ENCODE results near the gene CFB. TPM values are rescaled to one million over a fixed set of nuclear protein-coding genes. Genes with fewer than 3 reads are reported as not detected.

Gene CFB
- total and polyA plus RNA-seq, 2 of the 13 experiments (the other 11 are each of a cell fraction or from before 2014, with no cell fraction given): 171 to 513 TPM

GRCh38 chr6:31968791-31969711, 23.2 kb downstream of the CFB start:
- no peak overlapping the region for H2AFZ ChIP-seq (ENCODE audit: low read length)
- TF ChIP-seq RBFOX2 (IDR thresholded peaks at IDR 0.05; ENCODE audit: low read depth, low read length) (0 out of 2 replicates have a peak, but pooled peaks have one; percentile 18), POLR2A (IDR thresholded peaks at IDR 0.05; ENCODE audit: insufficient read depth in 1 of 2, low read depth in 2 of 2, low read length in 2 of 2) (peak in 1 of 2 experiments; percentile 21; a peak in 2 of 4 replicates), SYNCRIP (IDR thresholded peaks at IDR 0.05; ENCODE audit: insufficient read depth, low read depth, low read length) (no peak), ZFP91 (CRISPR knock-in tag; IDR thresholded peaks at IDR 0.05; ENCODE audit: borderline replicate concordance) (peak; percentile 23; the same call in 1 of the 2 replicates), AGO2 (optimal IDR thresholded peaks at IDR 0.05; ENCODE audit: low read depth, low read length) (peak; percentile 5)
- ChIA-PET POLR2A (interaction anchor here (0.9 to 6.1 kb wide), 5 partner anchors 9 to 23 kb away, joined by 3 to 142 read pairs (median 31); partner anchors contain the start of genes CFB, NELFE and SKIC2), CTCF (ENCODE audit: low intra/inter-chr PET ratio, low total read pairs) (no interaction called here)
- no TSS peak for BruUV-seq (replicated peaks)
- H3K4me1 ChIP-seq (ENCODE audit: insufficient read depth, low read length): peaks cover 31% of the 10 kb centered on the region
- DNase-seq (ENCODE audit: low spot score): no peak
- intact Hi-C loops (cut with micrococcal nuclease; ENCODE audit: unreplicated experiment) (no loop called here), in situ Hi-C loops (cut with HindIII; ENCODE audit: extremely low pct_ligation_motif_present, low pct_unique_long_range_greater_than_20kb) (no loop called here)
- H3K27ac ChIP-seq (ENCODE audit: extremely low read length, insufficient read depth, low read length): no peak overlapping the region
- H3K9ac ChIP-seq (ENCODE audit: insufficient read depth, low read depth, low read length): no peak overlapping the region
- H3K4me3 ChIP-seq (replicated peaks in 1 of 3; ENCODE audit: insufficient read depth in 1 of 3, low read depth in 2 of 3, low read length in 3 of 3): no peak overlapping the region
- peaks cover 38 to 59% of the 10 kb centered on the region in 2 experiments for H3K36me3 ChIP-seq (replicated peaks in 1 of 2; ENCODE audit: control insufficient read depth in 1 of 2, insufficient read depth in 2 of 2, low read length in 2 of 2)
- no peak for ATAC-seq
- 98% methylated on average over 22 of the region's 23 CpGs for WGBS (ENCODE audit: low lambda C conversion rate)
- H3K4me2 ChIP-seq (ENCODE audit: low read depth, low read length): no peak overlapping the region
- H3K27me3 ChIP-seq (ENCODE audit: control insufficient read depth in 1 of 2, insufficient read depth in 2 of 2, low read length in 2 of 2): no peaks in the 10 kb centered on the region; a peak in 1 of 5 replicates
- no peaks in the 10 kb centered on the region for H4K20me1 ChIP-seq (ENCODE audit: insufficient read depth, low read length)
- no peaks in the 10 kb centered on the region for H3K9me3 ChIP-seq (ENCODE audit: low read length)
- FAIRE-seq: no peak
- peaks cover 21% of the 10 kb centered on the region for H3K79me2 ChIP-seq (ENCODE audit: insufficient read depth, low read length)
